ENCODE results near the gene NOX5. TPM values are rescaled to one million over a fixed set of nuclear protein-coding genes. Genes with fewer than 3 reads are reported as not detected.

Gene NOX5
- total RNA-seq, 1 experiment from 2014 or later = 339 TPM

- ChIA-PET POLR2A (ENCODE audit: unreplicated experiment) (no interaction called here), CTCF (interaction anchor here (0.6 kb wide), 1 partner anchor 159 kb away, joined by 3 read pairs; no protein-coding TSS in a partner anchor)
- Histone ChIP-seq H3K9me2 (replicated peaks; ENCODE audit: low read length) (no peaks in the 10 kb centered on the region), H3K4me1 (ENCODE audit: insufficient read depth, low read length) (peaks cover 15% of the 10 kb centered on the region; the same call in 1 of the 2 replicates), H3K79me2 (ENCODE audit: low read length) (no peaks in the 10 kb centered on the region), H4K20me1 (ENCODE audit: low read length) (no peaks in the 10 kb centered on the region), H2AFZ (ENCODE audit: low read length) (no peak overlapping the region), H3K9ac (ENCODE audit: low read length) (no peak overlapping the region), H3K27me3 (ENCODE audit: low read length) (no peaks in the 10 kb centered on the region), H3F3A (ENCODE audit: low read length, unreplicated experiment) (no peaks in the 10 kb centered on the region), H3K27ac (ENCODE audit: low read length) (no peak overlapping the region), H3K4me2 (ENCODE audit: low read length) (no peak overlapping the region), H3K4me3 (ENCODE audit: low read length) (no peak overlapping the region), H3K9me3 (ENCODE audit: low read length) (no peaks in the 10 kb centered on the region), H3K36me3 (ENCODE audit: low read depth, low read length) (no peaks in the 10 kb centered on the region)
- BruUV-seq (replicated peaks) = no TSS peak
- no peak for TF ChIP-seq EZH2 (IDR thresholded peaks at IDR 0.05; ENCODE audit: low read length, unreplicated experiment)
- TF ChIP-seq EZH2phosphoT487 (IDR thresholded peaks at IDR 0.05; ENCODE audit: borderline replicate concordance, low read length) = no peak
- no peak for TF ChIP-seq CTCF (conservative IDR thresholded peaks at IDR 0.05; ENCODE audit: low read depth, low read length)
- intact Hi-C loops (cut with micrococcal nuclease) = no loop called here
- DNase-seq (no peak), ATAC-seq (no peak)
Measured at GRCh38 chr15:69085325-69086081, 71.0 kb downstream of the NOX5 start.

- Histone ChIP-seq H4K20me1 (ENCODE audit: low read length) (no peaks in the 10 kb centered on the region), H3K4me1 (ENCODE audit: insufficient read depth, low read length) (peaks cover 20% of the 10 kb centered on the region), H3K9me3 (ENCODE audit: low read length) (no peaks in the 10 kb centered on the region), H3F3A (ENCODE audit: low read length, unreplicated experiment) (no peaks in the 10 kb centered on the region), H3K4me3 (ENCODE audit: low read length) (no peak overlapping the region), H3K27ac (ENCODE audit: low read length) (no peak overlapping the region), H3K27me3 (ENCODE audit: low read length) (no peaks in the 10 kb centered on the region), H3K9ac (ENCODE audit: low read length) (no peak overlapping the region), H3K9me2 (replicated peaks; ENCODE audit: low read length) (no peaks in the 10 kb centered on the region), H3K36me3 (ENCODE audit: low read depth, low read length) (no peaks in the 10 kb centered on the region), H3K79me2 (ENCODE audit: low read length) (no peaks in the 10 kb centered on the region), H2AFZ (ENCODE audit: low read length) (no peak overlapping the region), H3K4me2 (ENCODE audit: low read length) (no peak overlapping the region)
- no TSS peak for BruUV-seq (replicated peaks)
- ChIA-PET POLR2A (ENCODE audit: unreplicated experiment) (no interaction called here), CTCF (no interaction called here)
- ATAC-seq (no peak), DNase-seq (no peak)
- TF ChIP-seq CTCF (conservative IDR thresholded peaks at IDR 0.05; ENCODE audit: low read depth, low read length) (no peak), EZH2phosphoT487 (IDR thresholded peaks at IDR 0.05; ENCODE audit: borderline replicate concordance, low read length) (no peak), EZH2 (IDR thresholded peaks at IDR 0.05; ENCODE audit: low read length, unreplicated experiment) (no peak)
- intact Hi-C loops (cut with micrococcal nuclease) = no loop called here
Measured at GRCh38 chr15:69086427-69087204, 72.1 kb downstream of the NOX5 start.

Data from PC-3 (cell line).